OCI-LY1 (cell line): ENCODE data around the gene MAP3K19.

Source experiments
- EZH2 ChIP-seq: fragments of 200-600 bp; sonication (generic), shearing (Covaris generic); IDR thresholded peaks from 2 replicates; pipeline ENCODE4 v1.8.0; 2017; ENCODE audit warnings: borderline replicate concordance, mixed run types, mild to moderate bottlenecking, antibody characterized with exemption, low read length, moderate library complexity, mixed read lengths
- TF ChIP-seq, protein P1 (sequence below): fragments of 200-600 bp; sonication (generic), shearing (Covaris generic); IDR thresholded peaks from 2 replicates; pipeline ENCODE4 v1.5.1; 2017; ENCODE audit warnings: mild to moderate bottlenecking, antibody characterized with exemption, low read length, moderate library complexity, mixed read lengths

- TF ChIP-seq, protein P1, sequence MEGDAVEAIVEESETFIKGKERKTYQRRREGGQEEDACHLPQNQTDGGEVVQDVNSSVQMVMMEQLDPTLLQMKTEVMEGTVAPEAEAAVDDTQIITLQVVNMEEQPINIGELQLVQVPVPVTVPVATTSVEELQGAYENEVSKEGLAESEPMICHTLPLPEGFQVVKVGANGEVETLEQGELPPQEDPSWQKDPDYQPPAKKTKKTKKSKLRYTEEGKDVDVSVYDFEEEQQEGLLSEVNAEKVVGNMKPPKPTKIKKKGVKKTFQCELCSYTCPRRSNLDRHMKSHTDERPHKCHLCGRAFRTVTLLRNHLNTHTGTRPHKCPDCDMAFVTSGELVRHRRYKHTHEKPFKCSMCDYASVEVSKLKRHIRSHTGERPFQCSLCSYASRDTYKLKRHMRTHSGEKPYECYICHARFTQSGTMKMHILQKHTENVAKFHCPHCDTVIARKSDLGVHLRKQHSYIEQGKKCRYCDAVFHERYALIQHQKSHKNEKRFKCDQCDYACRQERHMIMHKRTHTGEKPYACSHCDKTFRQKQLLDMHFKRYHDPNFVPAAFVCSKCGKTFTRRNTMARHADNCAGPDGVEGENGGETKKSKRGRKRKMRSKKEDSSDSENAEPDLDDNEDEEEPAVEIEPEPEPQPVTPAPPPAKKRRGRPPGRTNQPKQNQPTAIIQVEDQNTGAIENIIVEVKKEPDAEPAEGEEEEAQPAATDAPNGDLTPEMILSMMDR, result no peak
- no peak for TF ChIP-seq EZH2
Measured at GRCh38 chr2:135048122-135048521, 875 bp upstream of the MAP3K19 start.
